ENCODE measurements around the gene ABHD11.

- TF ChIP-seq NFE2L2 (IDR thresholded peaks at IDR 0.05; ENCODE audit: low read depth, low read length) (no peak), CTCF (conservative IDR thresholded peaks at IDR 0.05; ENCODE audit: low read depth, low read length) (no peak), POLR2A (IDR thresholded peaks at IDR 0.05; ENCODE audit: low read depth, low read length) (no peak), RAD21 (IDR thresholded peaks at IDR 0.05; ENCODE audit: low read length) (no peak), CEBPB (IDR thresholded peaks at IDR 0.05; ENCODE audit: low read depth, low read length) (no peak), RFX5 (IDR thresholded peaks at IDR 0.05; ENCODE audit: low read depth, low read length) (no peak), ELK1 (IDR thresholded peaks at IDR 0.05; ENCODE audit: borderline replicate concordance, low read depth, low read length) (no peak), MXI1 (IDR thresholded peaks at IDR 0.05; ENCODE audit: borderline replicate concordance, low read depth, low read length) (no peak), USF2 (IDR thresholded peaks at IDR 0.05; ENCODE audit: low read depth, low read length) (no peak), BHLHE40 (IDR thresholded peaks at IDR 0.05; ENCODE audit: low read depth, low read length) (no peak), SMC3 (IDR thresholded peaks at IDR 0.05; ENCODE audit: low read depth, low read length) (no peak)
Measured at GRCh38 chr7:73712773-73713172, 25.8 kb downstream of the ABHD11 start.

Measured in IMR-90 (cell line).